Adipose tissue (tissue), 3 donors: ENCODE data around the gene KYAT1. TPM values are rescaled to one million over a fixed set of nuclear protein-coding genes. Genes with fewer than 3 reads are reported as not detected.
"Not testable (repeated sequence)": the region's sequence is repeated elsewhere in the genome, so short reads cannot be mapped to it uniquely, and the experiment has no call there.

Experiments used
- H3K27ac ChIP-seq: one replicate; pipeline ENCODE4 v1.5.1; 2013; ENCODE audit warnings: low read depth, low read length
- WGBS, 3 donors: extraction: QIAGEN DNeasy Blood & Tissue Kit; methylation state at CpG; one replicate each; pipeline ENCODE4 v1.1.7; 2013; 5-methylcytosine and 5-hydroxymethylcytosine counted together
- polyA plus RNA-seq, 3 donors: library from polyadenylated mRNA; stranded (reverse); fragments of 200-250 nt; gene quantifications; one replicate each; pipeline ENCODE4 v1.2.3, GENCODE V29; 2013
- donor health status: healthy with polysubstance abuse.
- donor health status: Bipolar disorder and iron deficiency.
- donor health status: healthy.

The KYAT1 gene
- polyA plus RNA-seq, 3 donors = 1.7 to 6.2 (median 3.3) TPM

DNA sequence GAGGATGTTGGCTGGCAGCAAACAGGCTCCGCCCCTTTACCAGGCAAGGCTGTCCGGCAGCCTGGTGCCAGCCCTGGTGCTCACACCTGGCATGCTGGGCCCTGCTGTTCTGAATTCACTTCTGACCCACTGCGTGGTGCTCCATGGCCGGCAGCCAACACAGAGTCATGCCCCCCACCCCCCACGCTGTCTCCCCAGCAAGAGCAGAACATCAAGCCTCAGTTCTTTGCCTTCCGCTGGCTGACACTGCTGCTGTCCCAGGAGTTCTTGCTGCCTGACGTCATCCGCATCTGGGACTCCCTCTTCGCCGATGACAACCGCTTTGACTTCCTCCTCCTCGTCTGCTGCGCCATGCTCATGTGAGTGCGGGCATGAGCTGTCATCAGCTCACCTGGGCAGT lies 76.1 kb downstream of the KYAT1 start:
- 87 to 91% (median 87%) methylated on average over 14 of the region's 14 CpGs for WGBS, 3 donors
- no peak overlapping the region for H3K27ac ChIP-seq

DNA sequence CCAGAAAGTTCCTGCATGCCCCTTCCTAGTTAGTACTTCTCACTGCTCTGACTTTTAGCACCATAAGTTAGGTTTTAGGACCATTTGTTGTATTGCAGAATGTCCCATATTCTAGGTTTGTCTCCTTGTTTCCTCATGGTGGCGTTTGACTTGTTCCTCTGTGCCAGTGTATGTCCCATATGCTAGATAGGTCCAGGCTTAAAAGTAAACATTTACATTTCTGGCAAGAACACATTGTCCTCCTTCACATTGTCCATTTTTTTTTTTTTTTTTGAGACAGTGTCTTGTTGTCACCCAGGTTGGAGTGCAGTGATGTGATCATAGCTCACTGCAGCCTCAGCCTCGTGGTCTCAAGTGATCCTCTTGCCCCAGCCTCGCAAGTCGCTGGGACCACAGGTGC lies 79.3 kb downstream of the KYAT1 start:
- no peak overlapping the region for H3K27ac ChIP-seq
- WGBS, 3 donors = 92 to 96% (median 95%) methylated on average over 4 of the region's 4 CpGs

DNA sequence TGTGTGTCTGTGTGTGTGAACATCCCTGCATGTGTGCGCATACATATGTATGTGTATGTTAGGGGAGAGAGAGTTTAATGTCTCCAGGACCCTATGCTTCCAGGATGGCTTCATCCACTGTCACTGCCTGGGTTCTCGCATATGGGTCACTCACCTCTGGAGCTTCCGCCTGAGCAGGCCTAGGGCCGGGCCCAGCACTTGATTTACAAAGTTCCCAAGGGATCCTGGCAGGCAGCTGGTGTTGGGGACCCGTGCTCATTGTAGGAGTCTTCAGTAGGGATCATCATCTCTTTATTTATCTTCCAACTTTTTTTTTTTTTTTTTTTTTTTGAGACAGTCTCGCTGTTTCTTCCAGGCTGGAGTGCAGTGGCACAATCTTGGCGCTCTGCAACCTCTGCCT lies 81.7 kb downstream of the KYAT1 start:
- no peak overlapping the region for H3K27ac ChIP-seq
- WGBS, 3 donors = 87 to 94% (median 91%) methylated on average over 7 of the region's 7 CpGs

DNA sequence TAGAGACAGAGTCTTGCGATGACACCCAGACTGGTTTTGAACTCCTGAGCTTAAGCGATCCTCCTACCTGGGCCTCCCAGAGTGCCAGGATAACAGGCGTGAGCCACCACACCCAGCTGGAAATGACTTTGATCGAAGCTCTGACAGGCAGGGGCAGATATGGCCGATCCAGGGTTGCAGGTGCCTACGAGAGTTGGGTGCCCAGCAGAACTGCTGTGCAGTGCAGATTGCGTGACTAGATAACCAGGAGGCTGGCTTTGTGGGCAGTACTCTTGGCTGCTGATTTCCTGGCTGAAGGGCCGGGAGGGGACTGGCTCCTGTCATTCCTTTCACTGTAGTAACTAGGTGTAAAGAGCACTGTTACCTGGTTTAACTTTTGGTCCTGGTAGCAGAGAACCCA lies 82.9 kb downstream of the KYAT1 start:
- no peak overlapping the region for H3K27ac ChIP-seq
- 84 to 94% (median 93%) methylated on average over 8 of the region's 8 CpGs for WGBS, 3 donors

DNA sequence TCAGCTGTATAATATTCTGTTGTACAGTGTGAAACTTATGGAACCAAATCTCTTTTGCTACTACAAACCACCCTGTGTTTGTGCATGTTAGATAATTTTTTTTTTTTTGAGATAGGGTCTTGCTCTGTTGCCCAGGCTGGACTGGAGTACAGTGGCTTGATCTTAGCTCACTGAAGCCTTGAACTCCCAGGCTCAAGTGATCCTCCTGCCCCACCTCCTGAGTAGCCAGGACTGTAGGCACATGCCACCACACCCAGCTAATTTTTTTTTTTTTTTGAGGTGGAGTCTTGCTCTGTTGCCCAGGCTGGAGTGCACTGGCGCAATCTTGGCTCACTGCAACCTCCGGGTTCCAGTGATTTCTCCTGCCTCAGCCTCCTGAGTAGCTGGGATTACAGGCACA lies 86.8 kb downstream of the KYAT1 start:
- not testable (repeated sequence) for H3K27ac ChIP-seq
- 42 to 50% (median 50%) methylated on average over 2 of the region's 2 CpGs for WGBS, 3 donors

DNA sequence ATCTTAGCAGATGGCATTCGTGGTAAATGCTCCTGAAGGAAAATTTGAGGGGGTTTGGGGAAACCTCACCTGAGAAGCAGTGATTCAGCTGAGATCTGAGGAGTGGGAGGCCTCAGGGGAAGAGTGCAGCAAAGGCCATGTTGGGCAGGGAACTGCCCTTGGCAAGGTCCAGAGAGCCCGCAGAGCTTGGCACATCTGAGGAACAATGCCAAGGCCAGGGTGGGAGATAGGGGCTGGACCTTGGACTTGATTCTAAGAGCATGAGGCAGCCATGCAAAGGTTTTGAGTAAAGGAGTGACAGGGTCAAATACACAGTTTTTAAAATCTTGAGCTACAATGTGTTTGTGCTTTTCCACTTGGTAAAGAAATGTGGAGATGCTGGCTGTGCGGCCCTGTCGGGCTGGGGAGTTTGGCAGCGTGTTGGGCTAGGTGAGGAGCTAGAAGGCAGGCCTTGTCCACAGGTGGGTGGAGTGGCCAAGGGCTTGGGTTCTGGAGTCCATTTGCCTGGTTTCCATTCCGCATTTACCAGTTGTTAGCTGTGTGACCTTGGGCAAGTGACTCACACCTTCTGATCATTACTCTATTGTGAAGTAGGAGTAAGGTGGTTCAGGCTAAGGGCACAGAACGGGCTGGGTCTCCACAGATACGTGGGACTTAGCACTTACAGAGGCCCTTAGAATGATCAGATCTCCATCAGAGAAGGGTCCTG lies 88.6 kb downstream of the KYAT1 start:
- H3K27ac ChIP-seq = no peak overlapping the region
- 36 to 90% (median 88%) methylated on average over 8 of the region's 8 CpGs for WGBS, 3 donors

DNA sequence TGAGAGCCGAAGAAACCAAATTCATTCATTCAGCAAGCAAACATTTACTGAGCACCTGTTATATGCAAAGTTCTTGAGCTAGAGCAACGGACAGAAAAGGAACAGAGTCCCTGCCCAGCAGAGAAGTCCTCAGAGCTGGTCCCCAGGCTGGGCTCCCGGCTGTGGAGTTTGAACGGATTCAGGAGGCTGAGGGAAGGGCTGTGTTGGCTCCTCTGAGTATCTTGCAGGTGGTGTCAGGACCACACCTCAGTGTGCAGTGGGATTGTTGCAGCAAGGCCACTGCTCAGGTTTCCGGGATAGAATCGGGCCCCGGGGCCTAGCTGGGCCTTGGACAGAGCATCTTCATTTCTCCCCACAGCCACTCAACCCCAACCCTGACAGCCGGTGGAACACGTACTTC lies 89.6 kb downstream of the KYAT1 start:
- WGBS, 3 donors = 85 to 96% (median 91%) methylated on average over 9 of the region's 9 CpGs

DNA sequence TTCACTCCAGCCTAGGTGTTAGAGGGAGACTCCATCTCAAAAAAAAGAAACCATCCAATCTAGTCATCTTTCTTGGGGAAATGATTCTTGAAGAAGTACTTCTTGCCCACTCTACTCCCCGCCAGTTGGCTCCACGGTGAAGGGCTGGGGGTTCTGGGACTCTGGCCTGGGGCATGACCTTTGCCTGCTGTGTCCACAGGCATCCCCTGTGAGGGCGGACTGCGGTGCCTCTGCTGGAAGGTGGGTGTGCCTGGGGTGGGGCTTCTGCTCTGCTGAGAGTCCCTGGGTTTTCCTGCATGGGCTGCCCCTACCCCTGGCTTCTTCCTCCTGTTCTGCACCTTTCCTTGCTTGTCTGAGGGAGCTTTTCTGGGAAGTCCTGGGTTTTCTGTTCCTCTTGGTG lies 91.2 kb downstream of the KYAT1 start:
- no peak overlapping the region for H3K27ac ChIP-seq
- WGBS, 3 donors = 93 to 98% (median 96%) methylated on average over 4 of the region's 4 CpGs

More for the DNA sequence above, 89.6 kb downstream of the KYAT1 start:
- H3K27ac ChIP-seq = no peak overlapping the region

DNA sequence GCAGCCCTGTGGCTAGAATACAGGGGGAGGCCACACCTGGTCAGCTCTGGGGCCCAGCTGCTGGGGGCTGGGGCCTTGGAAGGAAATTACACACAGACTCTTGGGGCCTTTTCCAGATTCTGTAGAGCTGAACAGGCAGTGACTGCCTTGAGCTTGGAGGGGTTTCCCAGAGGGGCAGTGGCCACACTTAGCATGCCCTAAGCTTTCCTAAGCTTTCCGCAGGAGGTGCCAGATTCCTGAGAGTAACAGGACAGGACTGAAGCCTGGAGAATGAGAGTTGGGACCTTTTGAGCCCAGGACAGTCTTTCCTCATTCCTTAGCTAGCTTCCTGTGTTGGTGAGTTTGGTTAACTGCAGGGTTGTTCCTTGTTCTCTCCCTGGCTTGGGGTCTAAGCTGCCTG lies 93.3 kb downstream of the KYAT1 start:
- no peak overlapping the region for H3K27ac ChIP-seq
- WGBS, 3 donors = 82 to 100% (median 86%) methylated on average over 1 of the region's 1 CpG

DNA sequence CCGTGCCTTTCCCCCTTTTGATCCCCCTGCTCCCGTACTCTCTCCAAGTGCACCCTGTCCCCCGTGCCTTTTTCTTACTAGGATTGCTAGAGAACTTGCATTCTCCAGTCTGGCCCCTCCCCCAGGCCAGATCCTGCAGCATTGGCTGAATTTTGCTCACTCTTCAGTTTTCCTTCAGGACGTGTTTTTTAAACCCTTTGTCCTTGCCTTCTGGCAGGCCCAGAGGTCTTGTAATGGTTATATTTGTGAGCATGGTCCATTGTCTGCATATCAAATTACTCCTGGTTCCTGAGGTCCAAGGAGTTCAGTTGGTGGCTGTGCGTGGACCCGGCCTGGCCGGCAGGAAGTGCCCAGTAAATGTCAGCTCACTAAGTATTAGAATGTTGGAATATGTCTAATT lies 94.1 kb downstream of the KYAT1 start:
- no peak overlapping the region for H3K27ac ChIP-seq
- WGBS, 3 donors = 2 to 3% (median 3%) methylated on average over 7 of the region's 7 CpGs

DNA sequence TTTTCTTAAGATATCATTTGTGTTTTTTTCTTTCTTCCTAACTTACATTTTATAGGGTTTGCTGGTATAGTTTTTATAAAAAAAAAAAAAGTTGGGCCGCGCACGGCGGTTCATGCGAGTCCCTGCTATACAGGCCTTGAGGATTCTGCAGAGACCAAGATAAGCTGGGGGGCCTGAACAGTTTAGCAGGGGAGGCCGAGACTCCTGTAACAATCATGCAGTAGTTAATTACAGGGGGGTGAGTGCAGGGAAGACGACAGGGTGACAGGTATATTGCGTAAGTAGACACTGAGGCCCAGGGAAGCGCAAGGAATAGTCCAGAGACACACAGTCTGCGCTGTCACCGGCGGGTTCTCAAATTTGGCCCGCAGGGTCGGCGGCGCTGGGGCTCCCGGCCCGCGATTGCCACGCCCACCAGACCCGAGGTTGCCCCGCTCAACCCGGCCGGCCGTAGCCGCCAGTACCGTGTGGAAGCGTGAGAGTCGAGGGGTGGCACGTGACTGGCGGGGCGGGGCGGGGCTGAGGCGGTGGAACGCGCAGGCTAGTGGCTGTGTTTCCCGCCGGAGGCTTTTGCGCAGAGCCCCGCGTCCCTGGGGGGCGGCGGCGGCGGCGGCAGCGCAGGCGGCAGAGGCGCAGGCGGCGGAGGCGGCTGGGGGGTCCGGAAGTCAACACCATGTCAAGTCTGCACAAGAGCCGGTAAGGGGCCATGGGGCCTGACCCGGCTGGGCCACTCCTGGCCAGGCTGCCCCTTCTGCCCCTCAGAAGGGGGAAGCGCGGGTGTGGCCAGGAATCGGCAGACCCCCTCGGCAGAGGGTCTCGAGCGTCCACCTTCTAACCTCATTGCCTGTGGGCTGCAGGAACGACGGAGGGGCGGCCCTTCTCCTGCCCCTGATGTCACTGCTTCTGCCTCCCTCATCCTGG lies 94.8 kb downstream of the KYAT1 start, which contains the start of gene TBC1D13:
TBC1D13 (plus strand) TSS at position 573 of the 921 bp plus-strand sequence; CDS start at position 674, 101 bp downstream.
- H3K27ac ChIP-seq = no peak within 1 kb of the TSS
- 6 to 8% (median 8%) methylated on average over 56 to 64 of the region's 64 CpGs for WGBS, 3 donors

DNA sequence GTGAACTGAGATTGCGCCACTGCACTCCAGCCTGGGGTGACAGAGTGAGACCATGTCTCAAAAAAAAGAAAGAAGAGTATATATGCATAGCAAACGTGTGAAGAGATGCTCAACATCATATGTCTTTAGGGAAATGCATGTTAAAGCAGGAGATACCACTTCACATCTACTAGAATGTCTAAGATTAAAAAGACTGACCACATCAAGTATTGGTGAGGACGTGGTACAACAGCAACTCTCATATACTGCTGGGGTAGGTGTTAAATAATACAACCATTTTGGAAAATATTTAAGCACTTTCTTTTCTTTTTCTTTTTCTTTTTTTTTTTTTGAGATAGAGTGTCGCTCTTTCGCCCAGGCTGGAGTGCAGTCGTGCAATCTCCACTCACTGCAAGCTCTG lies 96.3 kb downstream of the KYAT1 start:
- H3K27ac ChIP-seq = no peak overlapping the region
- 92 to 94% (median 93%) methylated on average over 6 of the region's 6 CpGs for WGBS, 3 donors

Other genes starting within 250 kb of the KYAT1 start
- gene DYNC2I2, start 225.1 kb downstream of the KYAT1 start, polyA plus RNA-seq = 10 to 100 TPM; 15.0 to 30.8 (median 15.7) TPM
- gene SET, start 192.7 kb downstream of the KYAT1 start, polyA plus RNA-seq = 100 to 1,000 TPM in 2 of 3 donors, 10 to 100 TPM in 1; 85.2 to 179 (median 111) TPM
- 10 to 100 TPM in 2 of 3 donors, 1 to 10 TPM in 1; 5.9 to 21.4 (median 13.8) TPM for gene PKN3, start 179.4 kb downstream of the KYAT1 start, polyA plus RNA-seq
- 10 to 100 TPM; 28.8 to 73.3 (median 43.7) TPM for gene ZDHHC12, start 157.8 kb downstream of the KYAT1 start, polyA plus RNA-seq
- 10 to 100 TPM; 13.4 to 23.3 (median 20.1) TPM for gene ZER1, start 110.0 kb downstream of the KYAT1 start, polyA plus RNA-seq
- 10 to 100 TPM; 14.2 to 19.1 (median 16.2) TPM for gene TBC1D13, start 94.7 kb downstream of the KYAT1 start, polyA plus RNA-seq
- gene ENDOG, start 63.5 kb downstream of the KYAT1 start, polyA plus RNA-seq = 10 to 100 TPM; 11.4 to 22.6 (median 22.0) TPM
- 10 to 100 TPM; 16.3 to 34.9 (median 21.0) TPM for gene SPOUT1, start 52.2 kb downstream of the KYAT1 start, polyA plus RNA-seq
- 10 to 100 TPM; 15.3 to 31.3 (median 21.6) TPM for gene LRRC8A, start 183 bp upstream of the KYAT1 start, polyA plus RNA-seq
- gene PHYHD1, start 39.0 kb upstream of the KYAT1 start, polyA plus RNA-seq = 10 to 100 TPM; 41.6 to 58.1 (median 51.5) TPM
- 10 to 100 TPM in 1 of 3 donors, 1 to 10 TPM in 2; 4.7 to 15.5 (median 9.5) TPM for gene DOLK, start 65.7 kb upstream of the KYAT1 start, polyA plus RNA-seq
- gene NUP188, start 65.7 kb upstream of the KYAT1 start, polyA plus RNA-seq = 10 to 100 TPM in 2 of 3 donors, 1 to 10 TPM in 1; 7.8 to 20.9 (median 12.4) TPM
- 10 to 100 TPM; 44.2 to 78.3 (median 55.2) TPM for gene SH3GLB2, start 146.4 kb upstream of the KYAT1 start, polyA plus RNA-seq
- 10 to 100 TPM; 11.6 to 25.2 (median 21.5) TPM for gene MIGA2, start 154.7 kb upstream of the KYAT1 start, polyA plus RNA-seq
- gene DOLPP1, start 199.2 kb upstream of the KYAT1 start, polyA plus RNA-seq = 1 to 10 TPM; 3.5 to 7.8 (median 7.3) TPM
- gene CRAT, start 228.8 kb upstream of the KYAT1 start, polyA plus RNA-seq = 10 to 100 TPM; 51.4 to 74.8 (median 52.2) TPM
- 10 to 100 TPM; 42.9 to 78.6 (median 43.6) TPM for gene PTPA, start 229.5 kb upstream of the KYAT1 start, polyA plus RNA-seq